ENCODE data around the gene DDIAS.

- TF ChIP-seq CREM (IDR thresholded peaks at IDR 0.05; ENCODE audit: low read depth) (no peak), RAD21 (IDR thresholded peaks at IDR 0.05; ENCODE audit: insufficient read depth, low read depth, low read length) (no peak), SMC3 (IDR thresholded peaks at IDR 0.05; ENCODE audit: borderline replicate concordance, low read length) (no peak)
- TF ChIP-seq, protein P1, sequence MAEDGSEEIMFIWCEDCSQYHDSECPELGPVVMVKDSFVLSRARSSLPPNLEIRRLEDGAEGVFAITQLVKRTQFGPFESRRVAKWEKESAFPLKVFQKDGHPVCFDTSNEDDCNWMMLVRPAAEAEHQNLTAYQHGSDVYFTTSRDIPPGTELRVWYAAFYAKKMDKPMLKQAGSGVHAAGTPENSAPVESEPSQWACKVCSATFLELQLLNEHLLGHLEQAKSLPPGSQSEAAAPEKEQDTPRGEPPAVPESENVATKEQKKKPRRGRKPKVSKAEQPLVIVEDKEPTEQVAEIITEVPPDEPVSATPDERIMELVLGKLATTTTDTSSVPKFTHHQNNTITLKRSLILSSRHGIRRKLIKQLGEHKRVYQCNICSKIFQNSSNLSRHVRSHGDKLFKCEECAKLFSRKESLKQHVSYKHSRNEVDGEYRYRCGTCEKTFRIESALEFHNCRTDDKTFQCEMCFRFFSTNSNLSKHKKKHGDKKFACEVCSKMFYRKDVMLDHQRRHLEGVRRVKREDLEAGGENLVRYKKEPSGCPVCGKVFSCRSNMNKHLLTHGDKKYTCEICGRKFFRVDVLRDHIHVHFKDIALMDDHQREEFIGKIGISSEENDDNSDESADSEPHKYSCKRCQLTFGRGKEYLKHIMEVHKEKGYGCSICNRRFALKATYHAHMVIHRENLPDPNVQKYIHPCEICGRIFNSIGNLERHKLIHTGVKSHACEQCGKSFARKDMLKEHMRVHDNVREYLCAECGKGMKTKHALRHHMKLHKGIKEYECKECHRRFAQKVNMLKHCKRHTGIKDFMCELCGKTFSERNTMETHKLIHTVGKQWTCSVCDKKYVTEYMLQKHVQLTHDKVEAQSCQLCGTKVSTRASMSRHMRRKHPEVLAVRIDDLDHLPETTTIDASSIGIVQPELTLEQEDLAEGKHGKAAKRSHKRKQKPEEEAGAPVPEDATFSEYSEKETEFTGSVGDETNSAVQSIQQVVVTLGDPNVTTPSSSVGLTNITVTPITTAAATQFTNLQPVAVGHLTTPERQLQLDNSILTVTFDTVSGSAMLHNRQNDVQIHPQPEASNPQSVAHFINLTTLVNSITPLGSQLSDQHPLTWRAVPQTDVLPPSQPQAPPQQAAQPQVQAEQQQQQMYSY (CRISPR knock-in tag; IDR thresholded peaks at IDR 0.05), result no peak
Measured at GRCh38 chr11:82949352-82949751, 47.8 kb downstream of the DDIAS start.
